Middle frontal gyrus (tissue), 1 donor: ENCODE data around the gene SLC25A34.

Source experiments
- DNase-seq: peaks from one replicate; pipeline ENCODE4 v3.0.0-alpha.2; 2015; ENCODE audit warnings: low spot score; ENCODE audit errors: extremely low spot score

Gene SLC25A34

DNA sequence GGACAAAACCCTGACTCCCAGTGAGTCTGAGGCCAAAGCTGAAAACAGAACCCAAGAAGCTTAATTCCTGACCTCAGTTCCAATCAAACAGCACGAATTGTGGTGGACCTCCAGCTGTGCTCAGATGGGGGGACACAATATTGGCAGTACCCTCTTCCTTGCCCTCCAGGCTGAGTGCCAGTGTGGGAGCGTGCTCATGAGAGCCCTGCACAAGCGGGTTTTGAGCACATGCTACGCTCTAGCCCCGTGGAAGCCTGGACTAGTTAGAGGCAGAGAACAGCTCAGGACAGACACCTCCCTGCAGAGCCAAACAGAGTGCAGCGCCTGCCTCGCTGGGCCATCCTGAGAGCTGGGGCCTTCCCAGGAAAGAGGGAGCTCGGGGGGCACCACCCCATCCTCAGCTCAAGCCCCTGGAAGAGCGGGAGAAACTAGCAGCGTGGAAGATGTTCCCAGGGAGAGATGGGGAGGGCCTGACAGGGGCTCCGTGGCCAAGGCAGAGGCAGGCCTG, 2.8 kb upstream of the SLC25A34 start:
- no peak for DNase-seq

DNA sequence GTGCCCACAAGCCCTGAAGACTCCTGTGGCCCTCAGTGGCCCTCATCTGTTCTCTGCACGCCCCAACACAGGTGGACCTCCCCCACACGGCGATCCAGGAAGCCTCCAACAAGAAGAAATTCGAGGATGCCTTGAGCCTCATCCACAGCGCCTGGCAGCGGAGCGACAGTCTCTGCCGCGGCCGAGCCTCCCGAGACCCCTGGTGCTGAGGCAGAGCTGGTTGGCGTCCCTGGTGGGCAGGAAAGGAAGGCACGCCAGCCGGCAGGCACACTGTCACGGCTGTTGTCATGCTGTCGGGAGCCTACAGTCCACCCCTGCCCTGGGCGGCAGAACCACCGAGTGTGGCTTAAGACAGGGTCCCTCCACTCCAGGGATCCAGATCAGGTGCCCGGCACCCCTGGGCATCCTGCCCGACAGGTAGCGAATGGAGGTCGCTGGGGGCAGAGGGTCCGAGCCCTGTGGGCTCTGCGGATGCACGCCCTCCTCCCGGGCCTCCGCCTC, 2.3 kb upstream of the SLC25A34 start:
- no peak for DNase-seq

DNA sequence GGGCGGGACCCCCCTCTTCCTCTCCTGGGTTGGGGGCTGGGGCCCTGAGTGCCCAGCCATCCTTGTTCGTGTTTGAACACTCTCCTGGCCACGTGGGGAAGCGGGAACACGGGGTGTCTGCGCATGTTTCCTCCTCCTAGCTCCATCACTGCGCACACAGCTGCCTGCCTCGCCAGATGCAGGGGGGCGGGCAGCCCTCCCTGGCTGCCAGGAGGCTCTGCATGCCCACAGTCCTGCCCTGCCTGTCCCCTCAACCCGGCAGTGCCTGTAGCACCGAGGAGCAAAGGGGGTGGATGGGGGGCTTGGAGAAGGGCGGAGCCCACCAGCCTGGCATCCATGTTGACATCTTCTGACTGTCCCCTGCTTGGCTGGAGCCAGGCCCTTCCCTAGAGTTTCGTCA, 1.8 kb upstream of the SLC25A34 start:
- no peak for DNase-seq

DNA sequence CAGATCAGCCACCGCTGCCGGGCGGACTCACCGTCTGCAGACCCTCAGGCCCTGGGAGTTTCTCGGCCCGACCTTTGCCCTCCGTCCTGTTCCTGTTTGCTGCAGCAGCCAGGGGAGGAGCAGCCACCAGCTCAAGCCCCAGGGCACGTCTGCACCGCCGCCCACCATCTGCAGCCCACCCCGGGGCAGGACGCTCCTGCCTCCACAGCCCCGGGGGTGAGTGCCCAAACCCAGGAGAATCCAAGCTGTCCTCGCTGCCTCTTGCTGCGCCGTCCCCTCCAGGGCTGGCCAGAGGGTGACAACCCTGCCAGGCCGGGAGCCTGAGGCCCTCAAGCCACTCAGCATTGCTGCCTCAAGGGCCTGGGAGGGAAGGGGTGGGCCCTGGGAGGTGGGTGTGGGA, 1.2 kb upstream of the SLC25A34 start:
- no peak for DNase-seq

DNA sequence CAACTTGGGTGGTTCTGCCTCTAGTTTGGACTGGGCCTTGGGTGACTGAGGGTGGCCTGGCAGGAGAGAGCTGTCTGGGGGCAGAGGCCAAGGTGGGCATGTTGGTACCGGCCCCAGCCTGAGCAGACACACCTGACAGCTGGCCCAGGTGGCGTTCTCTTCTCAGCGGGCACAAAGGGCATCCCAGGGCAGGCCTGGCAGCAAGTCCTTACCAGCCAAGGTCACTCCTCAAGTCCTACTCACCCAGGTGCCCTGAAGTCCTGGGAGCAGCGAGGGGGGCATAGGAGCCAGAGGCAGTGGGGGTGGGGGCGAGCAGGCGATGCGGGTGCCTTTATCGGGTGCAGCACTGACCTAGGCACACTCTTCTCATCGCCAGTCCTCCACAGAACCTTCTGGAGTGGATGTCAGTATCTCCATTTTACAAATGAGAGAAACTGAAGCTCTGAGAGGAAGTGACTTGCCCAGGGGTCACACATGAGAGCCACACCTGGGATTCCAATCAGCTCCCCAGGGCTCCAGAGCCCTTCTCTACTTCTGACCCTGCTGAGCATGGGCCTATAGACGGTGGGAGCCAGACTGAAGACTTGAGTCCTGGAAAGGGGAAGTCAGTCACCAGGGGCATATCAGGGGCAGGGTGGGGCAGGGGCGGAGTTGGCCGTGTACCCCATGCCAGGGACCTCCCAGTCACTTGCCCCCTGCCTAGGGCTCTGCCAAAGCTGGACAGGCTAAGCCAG, 587 bp upstream of the SLC25A34 start:
- no peak for DNase-seq

DNA sequence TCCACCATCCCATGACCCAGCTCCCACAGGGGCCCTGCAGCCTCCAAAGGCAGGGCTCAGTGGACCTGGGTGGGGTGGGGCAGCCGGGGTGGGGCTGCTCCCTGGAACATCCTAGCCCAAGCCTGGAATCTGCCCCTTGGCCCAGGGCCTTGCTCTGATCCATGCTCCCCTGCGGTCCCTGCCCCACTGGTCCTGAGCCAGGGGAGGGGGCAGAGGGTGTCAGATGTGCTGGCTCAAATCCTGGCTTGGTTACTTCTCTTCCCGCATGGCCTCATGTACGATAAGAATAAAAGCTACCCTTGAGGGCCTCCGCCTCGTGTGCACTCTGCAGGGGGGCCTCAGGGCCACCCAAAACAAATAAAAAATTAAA, 819 bp downstream of the SLC25A34 start:
- no peak for DNase-seq

DNA sequence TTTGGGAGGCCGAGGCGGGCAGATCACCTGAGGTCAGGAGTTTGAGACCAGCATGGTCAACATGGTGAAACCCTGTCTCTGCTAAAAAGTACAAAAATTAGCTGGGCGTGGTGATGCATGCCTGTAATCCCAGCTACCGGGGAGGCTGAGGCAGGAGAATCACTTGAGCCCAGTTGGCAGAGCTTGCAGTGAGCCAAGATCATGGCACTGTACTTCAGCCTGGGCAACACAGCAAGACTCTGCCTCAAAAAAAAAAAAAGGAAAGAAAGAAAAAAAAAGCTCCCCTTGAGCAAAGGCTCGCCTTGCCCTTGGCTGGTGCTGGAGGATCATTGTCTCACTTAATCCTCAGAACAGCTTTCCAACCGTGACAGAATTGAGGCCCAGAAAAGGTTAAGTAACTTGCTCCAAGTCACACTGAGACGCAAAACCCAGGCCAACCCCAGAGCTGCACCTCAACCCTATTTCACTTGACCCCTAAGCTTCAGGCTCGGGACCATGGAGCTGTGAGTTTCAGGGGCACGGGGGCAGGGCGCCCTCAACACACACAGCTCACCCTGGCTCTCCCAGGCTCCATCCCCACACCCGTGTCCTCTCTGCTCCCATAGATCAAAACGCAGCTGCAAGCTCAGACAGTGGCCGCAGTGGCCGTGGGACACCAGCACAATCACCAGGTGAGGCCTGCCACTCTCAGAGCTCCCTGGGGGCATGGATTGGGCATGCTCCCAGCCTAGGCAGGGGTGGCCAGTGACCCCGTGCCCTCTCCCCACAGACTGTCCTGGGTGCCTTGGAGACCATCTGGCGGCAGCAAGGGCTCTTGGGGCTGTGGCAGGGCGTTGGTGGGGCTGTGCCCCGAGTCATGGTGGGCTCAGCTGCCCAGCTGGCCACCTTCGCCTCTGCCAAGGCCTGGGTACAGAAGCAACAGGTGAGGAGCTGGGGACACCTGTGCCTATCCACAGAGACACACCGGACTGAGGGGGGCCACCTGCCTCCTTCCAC, 1.6 kb downstream of the SLC25A34 start:
- no peak for DNase-seq

DNA sequence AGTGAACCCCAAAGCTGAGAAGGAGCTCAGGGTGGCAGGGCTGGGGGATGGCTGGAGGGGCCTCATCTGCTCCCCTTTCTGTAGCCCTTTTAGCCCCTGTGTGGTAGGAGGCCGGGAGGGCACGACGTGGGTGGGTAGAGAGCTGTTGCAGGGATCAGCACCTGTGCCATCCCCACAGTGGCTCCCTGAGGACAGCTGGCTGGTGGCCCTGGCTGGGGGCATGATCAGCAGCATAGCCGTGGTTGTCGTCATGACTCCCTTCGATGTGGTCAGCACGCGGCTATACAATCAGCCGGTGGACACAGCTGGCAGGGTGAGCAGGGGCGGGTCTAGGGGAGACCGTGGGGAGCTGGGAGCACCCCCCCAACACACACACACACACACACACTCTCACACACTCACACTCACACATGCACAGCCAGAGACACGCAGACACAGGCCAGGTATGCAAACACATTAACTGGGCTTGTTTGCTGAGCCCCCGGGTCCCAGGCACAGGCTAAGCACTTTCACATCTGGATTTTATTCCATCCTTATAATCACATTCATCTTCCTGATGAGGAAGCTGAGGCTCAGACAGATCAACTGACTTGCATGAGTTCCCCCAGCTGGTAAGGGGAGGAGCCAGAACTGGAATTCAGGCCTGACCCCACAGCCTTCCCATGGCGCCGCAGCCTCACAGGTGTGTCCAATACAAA, 2.5 kb downstream of the SLC25A34 start:
- no peak for DNase-seq

DNA sequence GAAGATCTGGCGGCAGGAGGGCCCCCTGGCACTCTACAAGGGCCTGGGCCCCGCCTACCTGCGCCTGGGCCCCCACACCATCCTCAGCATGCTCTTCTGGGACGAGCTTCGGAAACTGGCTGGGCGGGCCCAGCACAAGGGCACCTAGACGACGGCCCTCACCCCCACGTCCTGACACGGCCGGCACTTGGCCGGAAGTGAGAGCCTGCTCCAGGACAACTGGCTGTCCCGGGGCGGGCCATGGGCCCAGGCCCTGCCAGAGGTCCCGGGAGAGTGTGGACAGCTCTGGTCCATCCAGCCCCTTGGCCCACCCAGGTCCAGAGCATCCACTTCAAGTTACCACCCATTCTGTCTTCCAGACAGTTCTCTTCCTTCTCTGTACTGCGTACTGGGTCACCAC, 3.2 kb downstream of the SLC25A34 start:
- no peak for DNase-seq

DNA sequence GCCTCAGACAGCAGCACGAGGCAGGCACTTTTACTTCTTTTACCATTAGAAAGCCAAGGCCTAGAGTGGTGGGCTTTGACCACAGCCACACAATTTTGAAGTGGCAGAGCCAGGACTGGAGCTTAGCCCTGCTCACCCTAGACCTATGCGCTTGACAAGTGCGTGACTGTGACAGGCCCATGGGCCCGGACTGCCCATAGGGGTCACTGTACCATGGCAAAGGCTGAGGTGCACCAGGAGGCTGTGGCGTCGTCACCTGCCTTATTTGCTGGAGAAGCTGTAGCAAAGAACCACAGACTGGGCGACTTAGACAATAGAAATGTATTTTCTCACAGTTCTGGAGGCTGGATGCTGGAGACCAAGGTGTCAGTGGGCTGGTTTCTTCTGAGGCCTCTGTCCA, 3.7 kb downstream of the SLC25A34 start:
- no peak for DNase-seq

DNA sequence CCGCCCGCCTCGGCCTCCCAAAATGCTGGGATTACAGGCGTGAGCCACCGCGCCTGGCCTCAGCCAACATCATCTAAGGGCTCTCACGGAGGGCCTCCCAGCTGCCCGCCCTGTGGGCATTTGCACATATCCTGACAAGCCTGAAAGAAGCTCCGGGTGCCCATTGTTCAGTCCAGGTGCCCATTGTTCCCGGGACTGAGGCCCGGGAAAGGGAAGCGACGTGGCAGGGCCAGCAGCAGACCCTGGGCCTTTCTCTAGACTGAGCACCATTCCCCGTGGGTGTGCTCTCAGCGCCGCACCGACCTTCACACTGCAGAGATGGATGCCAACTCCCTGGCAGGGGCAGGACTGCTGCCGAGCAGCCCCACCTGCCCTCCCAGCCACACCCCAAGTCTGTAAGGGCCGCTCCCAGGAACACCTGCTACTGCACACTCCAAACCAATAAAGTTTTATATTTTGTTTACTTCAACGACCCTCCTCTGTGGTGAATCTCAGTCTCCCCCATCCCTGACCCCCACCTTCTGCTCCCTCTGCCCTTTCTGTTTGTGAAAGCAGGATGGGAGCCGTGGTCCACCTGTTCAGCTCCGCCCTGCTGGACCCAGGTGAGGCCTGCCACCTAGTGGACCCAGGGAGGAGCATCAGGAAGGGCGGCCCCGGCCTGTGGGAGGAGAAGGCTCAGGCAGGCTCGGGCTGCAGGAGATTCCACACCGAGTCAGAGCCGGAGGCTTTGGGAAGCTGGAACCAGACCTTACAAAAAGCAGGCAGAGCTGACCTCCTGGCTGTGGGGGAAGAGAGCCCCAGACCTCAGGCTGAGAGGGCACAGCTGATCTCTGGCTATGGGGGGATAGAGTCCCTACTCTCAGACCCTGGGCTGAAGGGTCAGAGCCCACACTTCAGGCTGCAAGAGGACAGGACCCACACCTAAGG, 5.1 kb downstream of the SLC25A34 start:
- peak; percentile 11 for DNase-seq

DNA sequence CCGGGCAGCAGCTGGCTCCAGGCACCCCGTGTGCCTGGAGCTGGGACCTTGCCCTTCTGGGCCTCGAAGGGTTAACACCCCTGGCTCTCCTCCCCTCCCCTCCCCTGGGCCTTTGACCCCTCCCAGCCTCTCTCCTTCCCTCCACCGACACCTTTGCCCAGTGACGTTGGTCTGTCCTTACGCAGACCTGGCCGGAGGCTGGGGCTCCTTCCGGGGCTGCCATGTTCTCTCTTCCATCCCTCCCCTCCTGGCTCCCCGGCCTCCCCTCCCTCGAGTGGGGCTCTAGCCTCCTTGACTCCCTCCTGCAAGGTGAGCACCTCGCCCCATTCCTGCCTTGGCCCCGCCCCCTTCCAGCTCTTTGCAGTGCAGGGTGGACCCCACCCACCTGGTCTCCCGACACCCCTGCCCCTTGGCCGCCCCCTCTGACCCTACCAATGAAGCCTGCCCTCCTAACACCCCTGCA, 6.3 kb downstream of the SLC25A34 start, which contains the start of gene TMEM82:
TMEM82 (plus strand) TSS at position 161 of the 463 bp plus-strand sequence; CDS start at position 222, 61 bp downstream.
- no peak for DNase-seq

DNA sequence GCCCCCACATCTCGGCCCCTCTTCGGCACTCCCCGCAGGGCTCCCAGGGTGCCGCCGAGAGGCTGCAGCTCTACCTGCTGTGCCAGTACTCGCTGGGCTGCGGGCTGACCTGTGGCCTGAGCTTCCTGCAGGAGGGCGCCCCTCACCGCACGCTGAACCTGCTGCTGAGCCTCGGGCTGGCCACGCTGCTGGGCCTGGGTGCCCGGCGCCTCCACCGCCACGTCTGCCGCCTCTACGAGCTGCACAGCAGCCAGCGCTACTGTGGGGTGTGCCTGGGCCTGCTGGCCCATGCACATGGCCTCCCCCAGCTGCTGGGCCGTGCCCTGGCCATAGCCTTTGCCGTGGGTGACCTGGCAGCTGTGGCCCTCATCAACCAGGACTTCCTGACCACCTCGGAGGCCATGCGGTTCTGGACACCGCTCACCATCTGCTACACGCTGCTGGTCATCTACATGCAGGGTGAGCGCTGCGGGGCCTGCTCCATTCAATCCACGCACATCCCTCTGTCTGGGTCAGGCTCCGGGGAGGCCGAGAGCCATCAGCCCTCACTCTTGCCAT, 8.1 kb downstream of the SLC25A34 start:
- no peak for DNase-seq

DNA sequence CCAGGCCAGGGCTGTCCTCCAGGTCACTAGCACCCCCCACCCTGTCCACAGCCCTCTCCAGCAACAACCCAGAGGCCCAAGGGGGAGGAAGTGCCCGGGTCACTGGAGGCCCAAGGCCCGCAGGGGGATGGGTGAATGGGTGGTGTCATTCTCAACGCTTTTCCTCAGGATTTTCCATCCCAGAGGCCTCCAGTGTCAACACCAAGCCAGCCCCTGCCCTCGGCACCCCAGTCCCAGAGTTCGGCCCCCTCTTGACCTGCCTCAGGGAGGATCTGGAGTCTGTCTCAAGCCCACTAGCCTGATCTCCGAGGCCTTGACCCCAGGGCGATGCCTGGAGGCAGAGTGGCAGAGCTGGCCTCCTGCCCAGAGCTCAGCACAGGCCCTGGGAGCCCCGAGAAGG, 11.3 kb downstream of the SLC25A34 start:
- DNase-seq = no peak

DNA sequence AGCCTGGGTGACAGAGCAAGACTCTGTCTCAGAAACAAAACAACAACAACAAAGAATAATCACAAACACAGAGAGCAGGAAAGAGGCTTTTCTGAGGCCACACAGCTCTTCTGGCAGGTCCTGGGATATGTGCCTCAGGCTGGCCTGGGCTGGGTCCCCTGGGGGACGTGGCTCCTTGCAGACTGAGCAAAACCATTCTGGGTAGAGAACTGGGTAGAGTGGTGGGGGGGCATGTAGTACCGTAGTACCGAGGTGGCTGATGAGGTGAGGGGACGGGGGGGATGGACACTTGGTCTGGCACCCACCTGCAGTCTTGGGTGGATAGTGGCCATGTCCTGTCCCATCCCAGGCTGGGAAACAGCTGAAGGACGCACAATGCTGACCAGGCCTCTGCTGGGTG, 12.2 kb downstream of the SLC25A34 start:
- no peak for DNase-seq

DNA sequence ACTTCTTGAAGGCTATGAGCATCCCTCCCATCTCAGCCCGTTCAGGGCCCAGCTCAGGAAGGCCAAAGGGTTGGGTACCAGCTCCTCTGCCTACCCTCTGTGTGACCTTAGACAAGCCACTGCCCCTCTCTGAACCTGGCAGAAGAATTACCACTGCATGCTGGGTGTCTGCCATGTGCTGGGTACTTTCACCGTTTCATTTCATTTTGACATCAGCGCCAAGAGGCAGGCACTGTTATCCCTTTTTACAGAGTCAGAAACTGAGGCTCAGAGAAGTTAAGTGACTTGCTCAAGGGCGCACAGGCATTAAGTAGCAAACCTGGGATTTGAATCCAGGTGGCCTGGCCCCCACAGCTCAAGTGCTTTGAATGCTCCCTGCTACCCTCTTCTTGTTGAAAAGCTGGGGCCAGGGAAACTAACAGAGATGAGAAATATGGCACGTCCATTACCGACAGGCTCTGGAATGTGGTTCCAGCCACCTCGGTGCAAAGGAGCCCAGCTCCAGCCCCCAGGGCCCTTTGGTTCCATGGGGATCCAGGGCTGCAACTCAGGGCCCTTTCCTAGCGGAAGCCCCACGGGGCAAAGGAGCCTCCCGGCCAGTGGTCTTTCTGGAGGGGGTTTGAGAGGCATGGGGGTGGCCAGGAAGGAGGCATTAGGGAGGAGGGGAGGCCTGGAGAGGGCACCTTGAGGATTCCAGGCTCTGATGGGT, 12.8 kb downstream of the SLC25A34 start:
- no peak for DNase-seq

DNA sequence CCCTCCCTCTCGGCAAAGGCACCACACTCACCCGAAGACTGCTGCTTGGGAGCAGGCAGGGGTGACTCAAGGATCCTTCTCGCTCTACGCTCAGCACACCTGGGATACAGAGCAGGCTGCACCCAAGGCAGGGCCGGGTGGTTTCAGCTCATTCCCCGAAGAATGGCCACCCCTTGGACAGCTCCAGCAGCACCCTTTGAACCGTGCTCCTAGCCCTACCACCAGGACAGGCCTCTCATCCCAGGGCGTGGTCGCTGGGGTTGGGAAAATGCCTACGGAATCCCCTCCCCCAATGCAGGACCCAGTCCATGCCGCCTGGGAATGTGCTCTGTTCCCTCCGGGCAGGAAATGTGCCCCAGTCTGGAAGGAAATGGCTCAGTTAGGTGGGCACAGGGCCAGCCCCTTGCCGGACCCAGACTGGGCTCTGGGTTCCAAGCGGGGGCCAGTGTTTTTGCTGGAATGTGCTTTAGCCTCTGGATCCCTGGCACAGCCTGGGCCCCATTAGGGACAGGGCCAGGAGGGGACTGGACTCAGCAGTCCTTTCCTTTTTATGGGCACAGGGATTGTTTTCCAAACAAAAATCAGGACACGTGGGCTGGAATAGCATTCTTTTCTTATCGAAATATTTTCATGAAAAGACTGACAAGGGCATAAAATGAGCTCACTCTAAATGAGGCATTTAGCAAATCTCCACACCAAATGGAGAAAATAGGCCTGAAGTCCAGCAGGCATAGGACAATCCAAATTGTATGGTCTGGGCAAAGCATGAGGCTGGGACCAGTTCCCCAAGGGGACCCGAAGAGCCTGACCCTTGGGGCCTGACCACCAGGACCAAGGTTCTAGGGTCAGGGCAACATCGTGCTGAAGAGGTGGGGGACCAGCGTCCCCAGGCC, 13.6 kb downstream of the SLC25A34 start:
- DNase-seq = no peak

DNA sequence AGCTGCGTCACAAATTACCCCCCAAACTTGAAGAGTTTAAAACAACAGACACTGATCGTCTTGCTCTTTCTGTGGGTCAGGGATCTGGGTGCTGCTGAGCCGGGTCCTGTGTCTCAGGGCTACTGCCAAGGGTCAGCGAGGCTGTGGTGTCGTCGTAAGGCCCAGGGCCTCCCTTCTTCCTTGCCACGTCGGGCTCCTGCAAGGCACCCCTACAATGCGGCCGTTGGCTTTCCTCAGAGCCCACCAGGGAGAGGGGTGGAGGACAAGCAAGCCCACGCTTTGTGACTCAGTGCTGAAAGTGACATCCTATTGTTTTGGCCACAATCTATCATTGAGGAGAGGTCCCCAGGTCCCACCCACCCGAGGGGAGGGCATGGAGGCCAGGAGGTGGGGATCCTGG, 14.9 kb downstream of the SLC25A34 start:
- DNase-seq = no peak
